BJ (cell line): Measurements from ENCODE around the gene DNAH1. TPM values are rescaled to one million over a fixed set of nuclear protein-coding genes. Genes with fewer than 3 reads are reported as not detected.
A peak's percentile ranks its signal among the peaks of the same experiment; 100 is the strongest.

Source experiments
- CTCF ChIA-PET: fragments of 350-600 bp; formaldehyde crosslinking; extraction: SDS; loops from one replicate; lab custom pipeline; 2021; ENCODE audit warnings: antibody characterized with exemption, inconsistent platforms; lab: Yijun Ruan, JAX
- POLR2A ChIA-PET: fragments of 300-600 bp; sonication (Branson Sonifier 250); formaldehyde crosslinking; extraction: SDS; loops from one replicate; lab custom pipeline; 2021; ENCODE audit warnings: antibody characterized with exemption; lab: Charles Lee
- DNase-seq: peaks from one replicate; pipeline ENCODE4 v3.0.0-alpha.2; 2011; ENCODE audit warnings: low read depth
- H3K27me3 ChIP-seq: 2 replicates; pipeline ENCODE4 v1.6.0; 2011; ENCODE audit warnings: low read length; ENCODE audit not compliant: control insufficient read depth, insufficient read depth
- H3K36me3 ChIP-seq: 2 replicates; pipeline ENCODE4 v1.5.1; 2011; ENCODE audit warnings: low read length; ENCODE audit not compliant: control insufficient read depth, insufficient read depth
- H3K4me3 ChIP-seq: 2 replicates; pipeline ENCODE4 v1.5.1; 2011; ENCODE audit warnings: low read depth, mild to moderate bottlenecking, control low read depth, low read length
- CTCF ChIP-seq: IDR thresholded peaks from 2 replicates; pipeline ENCODE4 v1.5.1; 2011; ENCODE audit warnings: low read depth, mild to moderate bottlenecking, control low read depth, inconsistent platforms, low read length, moderate library complexity; ENCODE audit not compliant: insufficient read depth
- polyA plus RNA-seq: library from polyadenylated mRNA; depleted of rRNA; stranded (reverse); fragments of >200 nt; gene quantifications from 2 replicates; pipeline ENCODE4 v1.2.3, GENCODE V29; 2011

DNAH1 gene
- polyA plus RNA-seq, 1 experiment, result 4.8 TPM

- Histone ChIP-seq H3K4me3 (no peak overlapping the region), H3K36me3 (peaks cover 2% of the 10 kb centered on the region; the same call in 1 of the 2 replicates), H3K27me3 (no peaks in the 10 kb centered on the region)
- TF ChIP-seq CTCF, result no peak
- ChIA-PET CTCF (no interaction called here), POLR2A (no interaction called here)
- DNase-seq, result no peak
These were observed 2.3 kb upstream of the DNAH1 start for GRCh38 chr3:52313774-52314188.

GRCh38 chr3:52314489-52314888, 1.6 kb upstream of the DNAH1 start:
- Histone ChIP-seq H3K27me3 (no peaks in the 10 kb centered on the region), H3K4me3 (no peak overlapping the region), H3K36me3 (peaks cover 2% of the 10 kb centered on the region; the same call in 1 of the 2 replicates)
- CTCF ChIA-PET, result interaction anchor here (0.7 kb wide), 1 partner anchor 21 kb away, joined by 3 read pairs; no protein-coding TSS in a partner anchor
- DNase-seq, result no peak
- POLR2A ChIA-PET, result no interaction called here
- no peak for TF ChIP-seq CTCF

- CTCF ChIA-PET, result interaction anchor here (0.6 to 0.7 kb wide), 2 partner anchors 22 to 24 kb away, joined by 3 read pairs; no protein-coding TSS in a partner anchor
- POLR2A ChIA-PET, result no interaction called here
- DNase-seq, result no peak
- H3K36me3 ChIP-seq, result peaks cover 2% of the 10 kb centered on the region; the same call in 1 of the 2 replicates
- H3K4me3 ChIP-seq, result no peak overlapping the region
- TF ChIP-seq CTCF, result no peak
- H3K27me3 ChIP-seq, result no peaks in the 10 kb centered on the region
These were observed 1.1 kb upstream of the DNAH1 start for GRCh38 chr3:52315006-52315405.

GRCh38 chr3:52317208-52318000, 1.3 kb downstream of the DNAH1 start:
- TF ChIP-seq CTCF, result no peak
- ChIA-PET CTCF (interaction anchor here (2.2 kb wide), 1 partner anchor 86 kb away, joined by 9 read pairs; no protein-coding TSS in a partner anchor), POLR2A (no interaction called here)
- peak overlapping the region; percentile 40 for H3K4me3 ChIP-seq
- no peak for DNase-seq
- H3K27me3 ChIP-seq, result no peaks in the 10 kb centered on the region
- H3K36me3 ChIP-seq, result 0 out of 2 replicates have a peak, but pooled peaks cover 1% of the 10 kb centered on the region

- Histone ChIP-seq H3K36me3 (no peaks in the 10 kb centered on the region), H3K4me3 (no peak overlapping the region), H3K27me3 (no peaks in the 10 kb centered on the region)
- TF ChIP-seq CTCF, result no peak
- no peak for DNase-seq
- ChIA-PET POLR2A (no interaction called here), CTCF (interaction anchor here (2.2 kb wide), 1 partner anchor 87 kb away, joined by 9 read pairs; no protein-coding TSS in a partner anchor)
These were observed 2.2 kb downstream of the DNAH1 start for GRCh38 chr3:52318186-52318816.
